K562 (cell line): ENCODE data around the gene DCLK3. TPM values are rescaled to one million over a fixed set of nuclear protein-coding genes. Genes with fewer than 3 reads are reported as not detected.

ENCODE experiments used
- ATAC-seq: fragments of 200-7000 bp; cut with Tn5 transposase; 3 replicates; pipeline ENCODE4 v1.9.1; 2020; ENCODE audit warnings: moderate library complexity
- BruUV-seq: library from RNA; stranded (reverse); fragments of 400-500 nt; replicated peaks from 2 replicates; lab custom pipeline; 2021; lab: Mats Ljungman, UMichigan
- CTCF ChIA-PET: fragments of 300-600 bp; formaldehyde crosslinking; extraction: SDS; loops from one replicate; lab custom pipeline; 2021; ENCODE audit warnings: low intra/inter-chr PET ratio; lab: Yijun Ruan, JAX
- POLR2A ChIA-PET: fragments of 300-600, 350-650 bp; sonication (Branson Sonifier 250); formaldehyde crosslinking; extraction: SDS; loops from one replicate; lab custom pipeline; 2021; ENCODE audit warnings: antibody characterized with exemption, inconsistent platforms; lab: Yijun Ruan, JAX
- DNase-seq, 4 experiments: peaks; one replicate each; pipeline versions ENCODE4 v3.0.0 to v3.0.0-alpha.2; 2011 to 2018; ENCODE audit warnings: low spot score in 3 of 4, mixed read lengths in 3 of 4; ENCODE audit errors: extremely low read depth in 1 of 4
- FAIRE-seq: peaks from 2 replicates; lab custom pipeline; 2011; peaks lifted over from hg19 to GRCh38; lab: Jason Lieb, UNC
- H2AFZ ChIP-seq: 2 replicates; pipeline ENCODE4 v1.6.0; 2011; ENCODE audit warnings: low read depth, low read length, control low read depth, inconsistent platforms
- H3K27ac ChIP-seq: fragments of 200-600 bp; 3 replicates; pipeline ENCODE4 v1.8.0; 2011; ENCODE audit warnings: low read depth, mild to moderate bottlenecking, control low read depth, inconsistent platforms, low read length, moderate library complexity, mixed read lengths; ENCODE audit errors: extremely low read depth
- H3K27me3 ChIP-seq, 2 experiments: fragments of 300-600 bp in 1 of 2; 2 replicates in 1 of 2; 3 replicates in 1 of 2; pipeline versions ENCODE4 v1.6.0 to v1.8.0; 2011; ENCODE audit warnings: inconsistent platforms in 2 of 2, low read length in 2 of 2, mild to moderate bottlenecking in 1 of 2, mixed read lengths in 1 of 2, moderate library complexity in 1 of 2; ENCODE audit not compliant: control insufficient read depth in 2 of 2, insufficient read depth in 2 of 2
- H3K36me3 ChIP-seq: fragments of 300-600 bp; 3 replicates; pipeline ENCODE4 v1.8.0; 2011; ENCODE audit warnings: mild to moderate bottlenecking, low read length, inconsistent platforms; ENCODE audit not compliant: control insufficient read depth, insufficient read depth
- H3K4me1 ChIP-seq, 2 experiments: fragments of 200-600 bp in 1 of 2; replicated peaks in 1 of 2; 2 replicates in 1 of 2; 3 replicates in 1 of 2; pipeline versions ENCODE4 v1.5.1 to v1.8.0; 2011; ENCODE audit warnings: inconsistent platforms in 2 of 2, low read length in 2 of 2, mild to moderate bottlenecking in 1 of 2, mixed read lengths in 1 of 2, moderate library complexity in 1 of 2; ENCODE audit not compliant: control insufficient read depth in 2 of 2, insufficient read depth in 2 of 2
- H3K4me2 ChIP-seq: 2 replicates; pipeline ENCODE4 v1.6.1; 2011; ENCODE audit warnings: low read length, control low read depth, inconsistent platforms, mixed read lengths; ENCODE audit not compliant: insufficient read depth
- H3K4me3 ChIP-seq: fragments of 200-600 bp; sonication (generic), shearing (Covaris generic); 2 replicates; pipeline ENCODE4 v1.5.1; 2016; ENCODE audit warnings: control low read depth, inconsistent platforms
- H3K79me2 ChIP-seq: fragments of 200-600 bp; 3 replicates; pipeline ENCODE4 v1.8.0; 2011; ENCODE audit warnings: low read length, inconsistent platforms; ENCODE audit not compliant: control insufficient read depth, insufficient read depth
- H3K9ac ChIP-seq, 2 experiments: 2 replicates each; pipeline versions ENCODE4 v1.6.0 to v1.6.1; 2011; ENCODE audit warnings: low read depth in 2 of 2, low read length in 2 of 2, control low read depth in 1 of 2, inconsistent platforms in 1 of 2, mild to moderate bottlenecking in 1 of 2, mixed read lengths in 1 of 2; ENCODE audit not compliant: insufficient read depth in 1 of 2
- H3K9me1 ChIP-seq: one replicate; pipeline ENCODE4 v1.6.0; 2011; ENCODE audit warnings: inconsistent platforms, mild to moderate bottlenecking, low read length, moderate library complexity; ENCODE audit not compliant: control insufficient read depth, insufficient read depth
- H3K9me3 ChIP-seq: replicated peaks from 2 replicates; pipeline ENCODE4 v1.5.1; 2011; ENCODE audit warnings: low read depth, low read length, inconsistent platforms; ENCODE audit not compliant: control insufficient read depth, insufficient read depth
- H4K20me1 ChIP-seq: replicated peaks from 2 replicates; pipeline ENCODE4 v1.6.1; 2011; ENCODE audit warnings: low read length, inconsistent platforms, mixed read lengths; ENCODE audit not compliant: control insufficient read depth, insufficient read depth
- ARID2 ChIP-seq: fragments of 450-650 bp; IDR thresholded peaks from 2 replicates; pipeline ENCODE4 v1.6.1; 2017; ENCODE audit warnings: antibody characterized with exemption, mild to moderate bottlenecking
- FOXJ2 ChIP-seq: fragments of 200-800 bp; sonication (Bioruptor generic); IDR thresholded peaks from 2 replicates; pipeline ENCODE4 v1.6.1; 2016; ENCODE audit warnings: missing genetic modification characterization, missing compliant biosample characterization
- GTF2B ChIP-seq: IDR thresholded peaks from 2 replicates; pipeline ENCODE4 v1.6.1; 2011; ENCODE audit not compliant: insufficient read length; ENCODE audit errors: extremely low read depth
- HBP1 ChIP-seq: fragments of 450-650 bp; formaldehyde crosslinking; IDR thresholded peaks from 2 replicates; pipeline ENCODE4 v1.4.0; 2022; ENCODE audit warnings: missing genetic modification characterization
- JUND ChIP-seq, 2 experiments: IDR thresholded peaks; 2 replicates in 1 of 2; 3 replicates in 1 of 2; pipeline ENCODE4 v1.6.1; 2011; ENCODE audit warnings: borderline replicate concordance in 2 of 2, low read depth in 2 of 2, low read length in 2 of 2, improper control_type of control experiment in 1 of 2, missing biosample characterization in 1 of 2, missing genetic modification characterization in 1 of 2, missing genetic modification reagents in 1 of 2
- KDM1A ChIP-seq, 2 experiments: fragments of 450-650 bp; IDR thresholded peaks; 2 replicates each; pipeline ENCODE4 v1.6.1; 2016; ENCODE audit warnings: mild to moderate bottlenecking in 2 of 2
- MCM7 ChIP-seq, 2 experiments: fragments of 450-650 bp; IDR thresholded peaks; 2 replicates each; pipeline ENCODE4 v1.6.1; 2016 to 2018
- MEF2A ChIP-seq: IDR thresholded peaks from 2 replicates; pipeline ENCODE4 v1.6.1; 2011; ENCODE audit warnings: low read depth, mild to moderate bottlenecking, low read length, moderate library complexity; ENCODE audit not compliant: control insufficient read depth
- NFIX ChIP-seq: fragments of 250-450 bp; sonication (Bioruptor Pico); IDR thresholded peaks from 2 replicates; pipeline ENCODE4 v1.4.0; 2020; ENCODE audit warnings: low read depth, mild to moderate bottlenecking, moderate library complexity
- PYGO2 ChIP-seq: fragments of 450-650 bp; IDR thresholded peaks from 2 replicates; pipeline ENCODE4 v1.6.1; 2016; ENCODE audit warnings: mild to moderate bottlenecking, missing genetic modification characterization, moderate library complexity, missing compliant biosample characterization
- SMAD2 ChIP-seq: fragments of 150-350 bp; IDR thresholded peaks from 2 replicates; pipeline ENCODE4 v1.6.1; 2014; ENCODE audit warnings: low read depth, mild to moderate bottlenecking, low read length
- ZNF561 ChIP-seq: fragments of 450-650 bp; formaldehyde crosslinking; conservative IDR thresholded peaks from 2 replicates; pipeline ENCODE4 v1.4.0; 2020; ENCODE audit warnings: mild to moderate bottlenecking, moderate library complexity
- WGBS: fragments of 100-300 bp; shearing (Covaris generic); methylation state at CpG from one replicate; pipeline ENCODE4 v1.1.6; 2016; ENCODE audit warnings: low coverage, mixed read lengths; ENCODE audit not compliant: insufficient coverage; ENCODE audit errors: missing lambda C conversion rate; 5-methylcytosine and 5-hydroxymethylcytosine counted together
- in situ Hi-C: fragments of 300-500 bp; cut with MboI; formaldehyde crosslinking; loops from 4 replicates; pipeline ENCODE4 v1.15.0; 2018; ENCODE audit warnings: inconsistent platforms, mixed read lengths
- intact Hi-C: fragments of 100-400 bp; cut with micrococcal nuclease; formaldehyde crosslinking; loops from 2 replicates; pipeline ENCODE4 v1.14.2; 2022
- polyA plus RNA-seq, 8 experiments: library from polyadenylated mRNA; depleted of rRNA in 4 of 8; stranded (reverse) in 5 of 8; unstranded in 3 of 8; fragments of >200 nt; fragmentation: Nextera tagmentation in 2 of 8; fragmentation: Illumina TruSeq in 1 of 8; extraction: Ambion mirVana in 2 of 8; extraction: Trizol in 1 of 8; gene quantifications; 2 replicates each; pipeline versions ENCODE4 v1.2.1 to v1.2.3, GENCODE V29; 2011 to 2014; ENCODE audit warnings: inconsistent platforms in 1 of 8, missing spikeins in 1 of 8
- total RNA-seq, 7 experiments: library from RNA; depleted of rRNA in 6 of 7; stranded (reverse); fragments of >200 nt in 6 of 7; fragmentation: Illumina TruSeq in 2 of 7; extraction: Trizol in 2 of 7; gene quantifications; 2 replicates each; pipeline versions ENCODE4 v1.2.1 to v1.2.3, GENCODE V29; 2011 to 2021; ENCODE audit warnings: low replicate concordance in 1 of 7

The DCLK3 gene
- total and polyA plus RNA-seq, 9 of the 15 experiments (the other 6 are each of a cell fraction or from before 2014, with no cell fraction given): not detected

- no peak for FAIRE-seq
- Histone ChIP-seq H3K9ac (no peak overlapping the region), H3K27me3 (no peaks in the 10 kb centered on the region), H3K4me2 (no peak overlapping the region), H3K4me1 (no peaks in the 10 kb centered on the region), H3K9me1 (no peaks in the 10 kb centered on the region), H3K36me3 (no peaks in the 10 kb centered on the region), H3K9me3 (no peaks in the 10 kb centered on the region), H4K20me1 (no peaks in the 10 kb centered on the region), H2AFZ (no peak overlapping the region), H3K79me2 (no peaks in the 10 kb centered on the region), H3K4me3 (no peak overlapping the region), H3K27ac (no peak overlapping the region)
- WGBS: 0% methylated on average over 2 of the region's 2 CpGs
- ATAC-seq: no peak
- no peak for DNase-seq
- CTCF ChIA-PET: no interaction called here
- POLR2A ChIA-PET: interaction anchor here (0.7 to 1.3 kb wide), 2 partner anchors 9 to 163 kb away, joined by 3 to 5 read pairs; no protein-coding TSS in a partner anchor
- intact Hi-C loops (no loop called here), in situ Hi-C loops (no loop called here)
- no TSS peak for BruUV-seq
- TF ChIP-seq ZNF561: no peak
Observed at GRCh38 chr3:36695769-36696137, 68.6 kb downstream of the DCLK3 start.

GRCh38 chr3:36695113-36695768 lies 69.1 kb downstream of the DCLK3 start:
- H3K27ac ChIP-seq: no peak overlapping the region
- H3K4me1 ChIP-seq: no peaks in the 10 kb centered on the region
- H3K79me2 ChIP-seq: no peaks in the 10 kb centered on the region
- no peak overlapping the region for H3K4me3 ChIP-seq
- no peak overlapping the region for H3K4me2 ChIP-seq
- no peak for ATAC-seq
- CTCF ChIA-PET: no interaction called here
- intact Hi-C loops (no loop called here), in situ Hi-C loops (no loop called here)
- H2AFZ ChIP-seq: no peak overlapping the region
- no peaks in the 10 kb centered on the region for H3K36me3 ChIP-seq
- DNase-seq: no peak
- BruUV-seq: no TSS peak
- no peaks in the 10 kb centered on the region for H3K27me3 ChIP-seq
- H3K9ac ChIP-seq: no peak overlapping the region
- POLR2A ChIA-PET: interaction anchor here (0.7 to 1.3 kb wide), 2 partner anchors 10 to 163 kb away, joined by 3 to 5 read pairs; no protein-coding TSS in a partner anchor
- H3K9me1 ChIP-seq: no peaks in the 10 kb centered on the region
- FAIRE-seq: no peak
- no peaks in the 10 kb centered on the region for H4K20me1 ChIP-seq
- H3K9me3 ChIP-seq: no peaks in the 10 kb centered on the region
- WGBS: 1% methylated on average over 3 of the region's 3 CpGs
- TF ChIP-seq MEF2A (no peak), KDM1A (IDR thresholded peaks at IDR 0.05) (no peak), GTF2B (no peak), HBP1 (no peak), JUND (IDR thresholded peaks at IDR 0.05; ENCODE audit: borderline replicate concordance, low read depth, low read length) (no peak), JUND (tag; IDR thresholded peaks at IDR 0.05; ENCODE audit: borderline replicate concordance, low read depth, low read length) (no peak), NFIX (CRISPR knock-in tag) (no peak), ARID2 (no peak), PYGO2 (tag) (no peak), MCM7 (IDR thresholded peaks at IDR 0.05) (no peak), FOXJ2 (no peak), SMAD2 (no peak)
